ENCODE results near the gene SPTBN4.
A peak's percentile ranks its signal among the peaks of the same experiment; 100 is the strongest.
"Not testable (repeated sequence)": the region's sequence is repeated elsewhere in the genome, so short reads cannot be mapped to it uniquely, and the experiment has no call there.

SPTBN4 gene

DNA sequence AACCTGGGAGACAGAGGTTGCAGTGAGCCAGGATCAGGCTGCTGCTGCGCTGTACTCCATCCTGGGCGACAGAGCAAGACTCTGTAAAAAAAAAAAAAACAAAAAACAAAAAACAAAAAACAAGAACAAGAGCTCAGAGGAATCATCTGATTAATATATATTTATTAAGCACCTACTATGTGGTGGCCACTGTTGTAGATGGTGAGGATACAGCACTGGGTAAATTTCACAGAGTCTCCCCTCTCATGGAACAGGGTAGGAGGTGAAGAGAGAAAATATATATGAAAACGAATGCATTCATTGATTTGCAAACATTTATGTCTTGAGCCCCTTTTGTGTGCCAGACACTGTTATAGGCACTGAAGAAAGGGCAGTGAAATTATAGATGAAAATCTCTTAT is 35.1 kb upstream of the SPTBN4 start:
- Histone ChIP-seq H2AK5ac (ENCODE audit: low read length, severe bottlenecking) (peak overlapping the region; percentile 38), H3K79me1 (replicated peaks; ENCODE audit: low read length, poor library complexity, severe bottlenecking) (peaks cover 2% of the 10 kb centered on the region), H2BK120ac (ENCODE audit: low read depth, low read length) (peak overlapping the region; percentile 34), H4K8ac (ENCODE audit: low read length) (no peak overlapping the region), H3K4me2 (ENCODE audit: low read length, poor library complexity, severe bottlenecking) (no peak overlapping the region), H3K9ac (ENCODE audit: low read length) (peak overlapping the region; percentile 99), H3K9me3 (ENCODE audit: control insufficient read depth, low read length) (no peaks in the 10 kb centered on the region), H3K4me1 (ENCODE audit: control insufficient read depth, insufficient read depth, low read depth, low read length) (peaks cover 10% of the 10 kb centered on the region), H3K4me3 (ENCODE audit: insufficient read depth in 1 of 2, low read depth in 1 of 2, low read length in 2 of 2) (no peak overlapping the region), H3K4ac (ENCODE audit: low read depth in 1 of 2, low read length in 2 of 2) (no peak overlapping the region), H2BK5ac (ENCODE audit: low read depth, low read length, poor library complexity, severe bottlenecking) (no peak overlapping the region), H3K14ac (ENCODE audit: low read length in 2 of 2) (no peak overlapping the region), H4K91ac (ENCODE audit: low read length) (no peak overlapping the region), H3K27ac (ENCODE audit: low read length, poor library complexity, severe bottlenecking) (no peak overlapping the region), H2BK12ac (ENCODE audit: low read length in 2 of 2) (peak overlapping the region in 1 of 2 experiments; percentile 54), H2BK15ac (ENCODE audit: low read depth, poor library complexity, severe bottlenecking) (no peak overlapping the region), H3K23ac (ENCODE audit: low read length in 2 of 2) (no peak overlapping the region), H3K18ac (ENCODE audit: low read depth in 1 of 2, low read length in 2 of 2) (peak overlapping the region; percentile 8 to 21), H3K36me3 (ENCODE audit: control insufficient read depth in 1 of 2, insufficient read depth in 2 of 2, low read depth in 1 of 2, low read length in 2 of 2) (no peaks in the 10 kb centered on the region), H2AFZ (ENCODE audit: low read depth, low read length) (no peak overlapping the region), H3K27me3 (ENCODE audit: control insufficient read depth in 1 of 2, insufficient read depth in 1 of 2, low read length in 2 of 2) (no peaks in the 10 kb centered on the region)
- WGBS = 100% methylated on average over 1 of the region's 3 CpGs
- no peak for DNase-seq

DNA sequence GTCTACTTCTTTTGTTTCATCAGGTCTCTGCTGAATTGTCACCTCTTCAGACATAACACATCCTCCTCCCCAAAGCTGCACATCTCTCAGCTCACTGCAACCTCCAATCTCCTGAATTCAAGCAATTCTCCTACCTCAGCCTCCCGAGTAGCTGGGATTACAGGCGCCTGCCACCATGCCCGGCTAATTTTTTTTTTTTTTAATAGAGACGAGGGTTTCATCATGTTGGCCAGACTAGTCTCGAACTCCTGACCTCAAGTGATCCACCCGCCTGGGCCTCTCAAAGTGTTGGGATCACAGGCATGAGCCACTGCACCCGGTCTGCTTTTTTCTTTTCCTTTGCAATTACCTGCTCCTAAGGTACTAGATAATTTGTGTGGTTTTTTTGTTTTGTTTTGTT is 34.0 kb upstream of the SPTBN4 start:
- Histone ChIP-seq H3K18ac (ENCODE audit: low read depth in 1 of 2, low read length in 2 of 2) (peak overlapping the region in 1 of 2 experiments; percentile 98), H3K4ac (ENCODE audit: low read depth in 1 of 2, low read length in 2 of 2) (peak overlapping the region; percentile 24 to 99), H2BK120ac (ENCODE audit: low read depth, low read length) (peak overlapping the region; percentile 79), H3K27ac (ENCODE audit: low read length, poor library complexity, severe bottlenecking) (peak overlapping the region; percentile 94), H3K4me2 (ENCODE audit: low read length, poor library complexity, severe bottlenecking) (peak overlapping the region; percentile 60), H3K9ac (ENCODE audit: low read length) (peak overlapping the region; percentile 99), H2AK5ac (ENCODE audit: low read length, severe bottlenecking) (peak overlapping the region; percentile 98), H3K4me3 (ENCODE audit: insufficient read depth in 1 of 2, low read depth in 1 of 2, low read length in 2 of 2) (peak overlapping the region in 1 of 2 experiments; percentile 81), H2BK12ac (ENCODE audit: low read length in 2 of 2) (peak overlapping the region in 1 of 2 experiments; percentile 72), H4K91ac (ENCODE audit: low read length) (peak overlapping the region; percentile 11)
- not testable (repeated sequence) for H3K23ac ChIP-seq (ENCODE audit: low read length in 2 of 2); H3K4me1 ChIP-seq (ENCODE audit: control insufficient read depth, insufficient read depth, low read depth, low read length); DNase-seq; H2BK5ac ChIP-seq (ENCODE audit: low read depth, low read length, poor library complexity, severe bottlenecking); H3K9me3 ChIP-seq (ENCODE audit: control insufficient read depth, low read length); H4K8ac ChIP-seq (ENCODE audit: low read length); H3K27me3 ChIP-seq (ENCODE audit: control insufficient read depth in 1 of 2, insufficient read depth in 1 of 2, low read length in 2 of 2); H2BK15ac ChIP-seq (ENCODE audit: low read depth, poor library complexity, severe bottlenecking); H2AFZ ChIP-seq (ENCODE audit: low read depth, low read length); H3K14ac ChIP-seq (ENCODE audit: low read length in 2 of 2); H3K36me3 ChIP-seq (ENCODE audit: control insufficient read depth in 1 of 2, insufficient read depth in 2 of 2, low read depth in 1 of 2, low read length in 2 of 2); H3K79me1 ChIP-seq (replicated peaks; ENCODE audit: low read length, poor library complexity, severe bottlenecking)
- 63% methylated on average over 6 of the region's 7 CpGs for WGBS

DNA sequence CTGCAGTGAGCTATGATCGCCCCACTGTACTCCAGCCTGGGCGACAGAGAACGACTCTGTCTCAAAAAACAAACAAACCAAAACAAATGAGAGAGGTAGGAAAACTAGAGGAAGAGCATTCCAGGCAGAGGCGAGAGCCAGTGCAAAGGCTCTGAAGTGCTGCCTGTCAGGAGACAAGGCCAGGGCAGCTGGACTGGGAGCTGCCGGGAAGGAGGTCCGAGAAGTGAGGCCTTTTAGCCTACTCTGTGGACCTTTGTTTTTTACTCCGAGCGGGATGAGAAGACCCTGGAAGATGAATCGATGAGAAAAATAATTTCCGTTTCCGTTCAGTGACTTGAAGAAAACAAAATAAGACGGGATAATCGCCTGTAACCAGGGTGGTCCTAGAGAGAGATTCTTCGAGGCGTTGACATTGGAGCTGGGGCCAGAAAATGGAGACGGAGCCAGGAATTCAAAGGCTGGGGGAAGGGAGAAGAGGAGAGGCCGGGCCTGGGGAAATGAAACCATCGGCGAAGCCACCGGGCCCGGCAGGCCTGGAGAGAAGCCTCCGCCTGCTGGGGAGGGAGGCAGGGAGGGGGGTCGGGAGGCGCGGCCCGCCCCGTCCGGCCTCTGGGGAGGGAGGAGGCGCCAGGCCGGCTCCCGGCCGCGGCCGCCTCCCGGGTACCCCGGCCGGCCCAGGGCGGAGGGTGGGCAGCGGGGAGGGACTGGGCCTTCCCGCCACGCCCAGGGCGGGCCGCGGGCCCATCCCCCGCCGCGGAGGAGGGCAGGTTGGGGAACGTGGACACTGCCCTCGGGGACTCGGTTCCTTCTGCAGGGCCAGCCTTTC is 33.2 kb upstream of the SPTBN4 start:
- DNase-seq = peak; percentile 94
- H3K4me3 ChIP-seq (ENCODE audit: insufficient read depth in 1 of 2, low read depth in 1 of 2, low read length in 2 of 2) = peak overlapping the region; percentile 42 to 81
- under 1% methylated on average over 46 of the region's 50 CpGs for WGBS
- H3K14ac ChIP-seq (ENCODE audit: low read length in 2 of 2) = peak overlapping the region in 1 of 2 experiments; percentile 75
- peaks cover 10% of the 10 kb centered on the region for H3K4me1 ChIP-seq (ENCODE audit: control insufficient read depth, insufficient read depth, low read depth, low read length)
- peak overlapping the region; percentile 100 for H4K91ac ChIP-seq (ENCODE audit: low read length)
- peaks cover 2% of the 10 kb centered on the region for H3K79me1 ChIP-seq (replicated peaks; ENCODE audit: low read length, poor library complexity, severe bottlenecking)
- peak overlapping the region; percentile 98 for H4K8ac ChIP-seq (ENCODE audit: low read length)
- peak overlapping the region; percentile 98 for H2AK5ac ChIP-seq (ENCODE audit: low read length, severe bottlenecking)
- H3K9me3 ChIP-seq (ENCODE audit: control insufficient read depth, low read length) = no peaks in the 10 kb centered on the region
- peak overlapping the region; percentile 92 for H2BK120ac ChIP-seq (ENCODE audit: low read depth, low read length)
- H2BK15ac ChIP-seq (ENCODE audit: low read depth, poor library complexity, severe bottlenecking) = peak overlapping the region; percentile 94
- peak overlapping the region; percentile 94 for H3K27ac ChIP-seq (ENCODE audit: low read length, poor library complexity, severe bottlenecking)
- H3K4ac ChIP-seq (ENCODE audit: low read depth in 1 of 2, low read length in 2 of 2) = peak overlapping the region; percentile 87 to 99
- H2BK5ac ChIP-seq (ENCODE audit: low read depth, low read length, poor library complexity, severe bottlenecking) = peak overlapping the region; percentile 76
- peak overlapping the region; percentile 95 to 98 for H3K18ac ChIP-seq (ENCODE audit: low read depth in 1 of 2, low read length in 2 of 2)
- peaks cover 0 to 3% of the 10 kb centered on the region in 2 experiments for H3K36me3 ChIP-seq (ENCODE audit: control insufficient read depth in 1 of 2, insufficient read depth in 2 of 2, low read depth in 1 of 2, low read length in 2 of 2)
- peak overlapping the region; percentile 51 for H2AFZ ChIP-seq (ENCODE audit: low read depth, low read length)
- no peaks in the 10 kb centered on the region for H3K27me3 ChIP-seq (ENCODE audit: control insufficient read depth in 1 of 2, insufficient read depth in 1 of 2, low read length in 2 of 2)
- H3K23ac ChIP-seq (ENCODE audit: low read length in 2 of 2) = peak overlapping the region in 1 of 2 experiments; percentile 99
- H3K4me2 ChIP-seq (ENCODE audit: low read length, poor library complexity, severe bottlenecking) = peak overlapping the region; percentile 60
- H3K9ac ChIP-seq (ENCODE audit: low read length) = peak overlapping the region; percentile 99
- H2BK12ac ChIP-seq (ENCODE audit: low read length in 2 of 2) = peak overlapping the region; percentile 54 to 66

DNA sequence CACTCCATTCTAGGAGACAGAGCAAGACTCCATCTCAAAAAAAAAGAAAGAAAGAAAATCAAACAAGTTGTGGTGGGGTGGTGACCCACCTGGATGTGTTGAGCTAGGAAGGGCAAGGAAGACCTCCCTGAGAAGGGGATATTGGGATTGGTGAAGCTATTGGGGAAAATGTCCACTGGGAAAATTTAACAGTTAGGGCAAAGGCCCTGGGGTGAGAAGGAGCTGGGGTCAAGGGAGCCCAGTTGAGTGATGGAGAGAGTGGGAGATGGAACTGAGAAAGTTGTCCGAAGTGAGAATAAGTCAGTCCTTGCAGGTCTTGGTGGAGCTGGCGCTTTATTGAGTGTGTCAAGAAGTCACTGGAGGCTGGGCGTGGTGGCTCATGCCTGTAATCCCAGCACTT is 28.5 kb upstream of the SPTBN4 start:
- H3K4ac ChIP-seq (ENCODE audit: low read depth in 1 of 2, low read length in 2 of 2) = no peak overlapping the region
- no peak overlapping the region for H2BK15ac ChIP-seq (ENCODE audit: low read depth, poor library complexity, severe bottlenecking)
- no peak overlapping the region for H2BK120ac ChIP-seq (ENCODE audit: low read depth, low read length)
- H3K14ac ChIP-seq (ENCODE audit: low read length in 2 of 2) = no peak overlapping the region
- no peak for DNase-seq
- peaks cover 15% of the 10 kb centered on the region for H3K4me1 ChIP-seq (ENCODE audit: control insufficient read depth, insufficient read depth, low read depth, low read length)
- no peak overlapping the region for H2BK12ac ChIP-seq (ENCODE audit: low read length in 2 of 2)
- H2AK5ac ChIP-seq (ENCODE audit: low read length, severe bottlenecking) = no peak overlapping the region
- no peak overlapping the region for H4K91ac ChIP-seq (ENCODE audit: low read length)
- no peak overlapping the region for H3K4me3 ChIP-seq (ENCODE audit: insufficient read depth in 1 of 2, low read depth in 1 of 2, low read length in 2 of 2)
- peak overlapping the region in 1 of 2 experiments; percentile 39 for H3K18ac ChIP-seq (ENCODE audit: low read depth in 1 of 2, low read length in 2 of 2)
- H2BK5ac ChIP-seq (ENCODE audit: low read depth, low read length, poor library complexity, severe bottlenecking) = no peak overlapping the region
- H3K27me3 ChIP-seq (ENCODE audit: control insufficient read depth in 1 of 2, insufficient read depth in 1 of 2, low read length in 2 of 2) = no peaks in the 10 kb centered on the region
- H3K4me2 ChIP-seq (ENCODE audit: low read length, poor library complexity, severe bottlenecking) = no peak overlapping the region
- H3K9me3 ChIP-seq (ENCODE audit: control insufficient read depth, low read length) = no peaks in the 10 kb centered on the region
- 100% methylated on average over 3 of the region's 3 CpGs for WGBS
- H3K27ac ChIP-seq (ENCODE audit: low read length, poor library complexity, severe bottlenecking) = no peak overlapping the region
- H3K79me1 ChIP-seq (replicated peaks; ENCODE audit: low read length, poor library complexity, severe bottlenecking) = peaks cover 5% of the 10 kb centered on the region
- peaks cover 31 to 33% of the 10 kb centered on the region in 2 experiments for H3K36me3 ChIP-seq (ENCODE audit: control insufficient read depth in 1 of 2, insufficient read depth in 2 of 2, low read depth in 1 of 2, low read length in 2 of 2)
- no peak overlapping the region for H3K9ac ChIP-seq (ENCODE audit: low read length)
- no peak overlapping the region for H4K8ac ChIP-seq (ENCODE audit: low read length)
- no peak overlapping the region for H2AFZ ChIP-seq (ENCODE audit: low read depth, low read length)
- no peak overlapping the region for H3K23ac ChIP-seq (ENCODE audit: low read length in 2 of 2)
